Measurements from ENCODE around the gene ABCG1. TPM values are rescaled to one million over a fixed set of nuclear protein-coding genes. Genes with fewer than 3 reads are reported as not detected.

Gene ABCG1
- total RNA-seq, 3 donors from 2014 or later: 10.6 to 26.2 (median 23.7) TPM

GRCh38 chr21:42225042-42225441 lies 6.1 kb downstream of the ABCG1 start:
- intact Hi-C loops (cut with DNase I; ENCODE audit: low total_unique reads): no loop called here
- TF ChIP-seq POLR2A (IDR thresholded peaks at IDR 0.05): no peak
- no peak for TF ChIP-seq POLR2AphosphoS5 (IDR thresholded peaks at IDR 0.05)
- no peak for TF ChIP-seq CTCF (IDR thresholded peaks at IDR 0.05)
- Histone ChIP-seq H3K36me3 (no peaks in the 10 kb centered on the region), H3K4me3 (no peak overlapping the region), H3K4me1 (peaks cover 0 to 4% of the 10 kb centered on the region in 2 donors), H3K27me3 (no peaks in the 10 kb centered on the region), H3K9me3 (no peaks in the 10 kb centered on the region), H3K27ac (no peak overlapping the region)
- DNase-seq (ENCODE audit: low spot score in 2 of 2): no peak

GRCh38 chr21:42225571-42226155 lies 6.7 kb downstream of the ABCG1 start:
- Histone ChIP-seq H3K27me3 (no peaks in the 10 kb centered on the region), H3K27ac (no peak overlapping the region), H3K9me3 (no peaks in the 10 kb centered on the region), H3K36me3 (no peaks in the 10 kb centered on the region), H3K4me3 (no peak overlapping the region), H3K4me1 (peaks cover 1 to 2% of the 10 kb centered on the region in 2 donors)
- intact Hi-C loops (cut with DNase I; ENCODE audit: low total_unique reads): no loop called here
- TF ChIP-seq POLR2A (IDR thresholded peaks at IDR 0.05) (no peak), POLR2AphosphoS5 (IDR thresholded peaks at IDR 0.05) (no peak), CTCF (IDR thresholded peaks at IDR 0.05) (no peak)
- no peak for DNase-seq (ENCODE audit: low spot score in 2 of 2)

- TF ChIP-seq CTCF (IDR thresholded peaks at IDR 0.05) (no peak), POLR2A (IDR thresholded peaks at IDR 0.05) (no peak), POLR2AphosphoS5 (IDR thresholded peaks at IDR 0.05) (no peak)
- intact Hi-C loops (cut with DNase I; ENCODE audit: low total_unique reads): no loop called here
- no peak overlapping the region for H3K27ac ChIP-seq
- no peaks in the 10 kb centered on the region for H3K36me3 ChIP-seq
- no peak for DNase-seq (ENCODE audit: low spot score in 2 of 2)
- H3K4me1 ChIP-seq: peaks cover 0 to 4% of the 10 kb centered on the region in 2 donors
- H3K9me3 ChIP-seq: no peaks in the 10 kb centered on the region
- H3K4me3 ChIP-seq: no peak overlapping the region
- no peaks in the 10 kb centered on the region for H3K27me3 ChIP-seq
These were observed 7.7 kb downstream of the ABCG1 start for GRCh38 chr21:42226626-42227025.

- Histone ChIP-seq H3K27me3 (no peaks in the 10 kb centered on the region), H3K27ac (peak overlapping the region in 1 of 2 donors; percentile 44), H3K4me1 (peaks cover 4 to 9% of the 10 kb centered on the region in 2 donors), H3K4me3 (no peak overlapping the region), H3K9me3 (no peaks in the 10 kb centered on the region), H3K36me3 (no peaks in the 10 kb centered on the region)
- TF ChIP-seq POLR2A (IDR thresholded peaks at IDR 0.05) (no peak), POLR2AphosphoS5 (IDR thresholded peaks at IDR 0.05) (peak in 2 of 3 donors; percentile 23 to 47), CTCF (IDR thresholded peaks at IDR 0.05) (no peak)
- intact Hi-C loops (cut with DNase I; ENCODE audit: low total_unique reads): no loop called here
- peak in 1 of 2 donors; percentile 67 for DNase-seq (ENCODE audit: low spot score in 2 of 2)
These were observed 9.2 kb downstream of the ABCG1 start for GRCh38 chr21:42227909-42228708.

GRCh38 chr21:42228709-42229220 lies 9.8 kb downstream of the ABCG1 start:
- intact Hi-C loops (cut with DNase I; ENCODE audit: low total_unique reads): no loop called here
- H3K4me1 ChIP-seq: peaks cover 11 to 13% of the 10 kb centered on the region in 2 donors
- peak overlapping the region in 1 of 2 donors; percentile 40 for H3K27ac ChIP-seq
- no peak for DNase-seq (ENCODE audit: low spot score in 2 of 2)
- H3K27me3 ChIP-seq: no peaks in the 10 kb centered on the region
- H3K4me3 ChIP-seq: no peak overlapping the region
- no peaks in the 10 kb centered on the region for H3K36me3 ChIP-seq
- no peaks in the 10 kb centered on the region for H3K9me3 ChIP-seq
- TF ChIP-seq CTCF (IDR thresholded peaks at IDR 0.05) (no peak), POLR2A (IDR thresholded peaks at IDR 0.05) (no peak), POLR2AphosphoS5 (IDR thresholded peaks at IDR 0.05) (no peak)
